Gastrocnemius medialis (tissue), 4 donors: ENCODE data around the gene CALU. TPM values are rescaled to one million over a fixed set of nuclear protein-coding genes. Genes with fewer than 3 reads are reported as not detected.

Experiments used
- ATAC-seq, 2 donors: fragments of 150-250 bp; one replicate each; pipeline ENCODE4 v1.9.1; 2016
- DNase-seq, 2 donors: peaks; one replicate each; pipeline ENCODE4 v3.0.0-alpha.2; 2019
- H3K27ac ChIP-seq, 4 donors: fragments of 200-600 bp; sonication (generic); 1 replicate in 1 of 4; 2 replicates in 3 of 4; pipeline ENCODE4 v1.5.1; 2016 to 2018; ENCODE audit warnings: mild to moderate bottlenecking in 2 of 4, moderate library complexity in 1 of 4
- H3K27me3 ChIP-seq, 3 donors: fragments of 200-600 bp; sonication (generic) in 2 of 3; 1 replicate in 1 of 3; 2 replicates in 2 of 3; pipeline versions ENCODE4 v1.5.1 to v1.6.0; 2016 to 2019; ENCODE audit warnings: mild to moderate bottlenecking in 1 of 3, moderate library complexity in 1 of 3
- H3K36me3 ChIP-seq, 2 donors: fragments of 200-600 bp; sonication (generic) in 1 of 2; one replicate each; pipeline ENCODE4 v1.5.1; 2017 to 2018
- H3K4me1 ChIP-seq, 2 donors: fragments of 200-600 bp; sonication (generic) in 1 of 2; one replicate each; pipeline ENCODE4 v1.5.1; 2016 to 2017; ENCODE audit warnings: mild to moderate bottlenecking in 2 of 2
- H3K4me3 ChIP-seq, 4 donors: fragments of 200-600 bp; sonication (generic) in 3 of 4; 1 replicate in 1 of 4; 2 replicates in 3 of 4; pipeline ENCODE4 v1.5.1; 2016 to 2019; ENCODE audit warnings: mild to moderate bottlenecking in 2 of 4
- H3K9me3 ChIP-seq, 3 donors: fragments of 200-600 bp; sonication (generic) in 2 of 3; 1 replicate in 1 of 3; 2 replicates in 2 of 3; pipeline ENCODE4 v1.5.1; 2016 to 2019
- CTCF ChIP-seq, 5 experiments: fragments of 450-650 bp in 3 of 5; fragments of 200-600 bp in 2 of 5; sonication (generic) in 2 of 5; IDR thresholded peaks in 4 of 5; conservative IDR thresholded peaks in 1 of 5; 1 replicate in 4 of 5; 2 replicates in 1 of 5; pipeline ENCODE4 v1.5.1; 2016 to 2019; ENCODE audit warnings: antibody characterized with exemption in 5 of 5, mild to moderate bottlenecking in 3 of 5, moderate library complexity in 3 of 5
- POLR2A ChIP-seq, 2 donors: fragments of 450-650 bp; IDR thresholded peaks; one replicate each; pipeline ENCODE4 v1.6.1; 2017; ENCODE audit warnings: antibody characterized with exemption in 2 of 2, mild to moderate bottlenecking in 2 of 2, moderate library complexity in 2 of 2
- in situ Hi-C, 4 donors: fragments of 200-750 bp; cut with MboI; loops; one replicate each; pipeline versions ENCODE4 v1.15.0 to v1.8.0; 2017; ENCODE audit warnings: low sequenced_read_pairs in 4 of 4
- intact Hi-C: fragments of 100-400 bp; cut with DNase I; formaldehyde crosslinking; loops from one replicate; pipeline ENCODE4 v1.15.1; 2023; ENCODE audit warnings: low total_unique reads
- total RNA-seq, 4 donors: library from RNA; depleted of rRNA; stranded (reverse); fragments of >200 nt; gene quantifications; one replicate each; pipeline versions ENCODE4 v1.1.0 to v1.2.3, GENCODE V29; 2016

Gene CALU
- total RNA-seq, 4 donors from 2014 or later = 40.1 to 115 (median 90.6) TPM

GRCh38 chr7:128804484-128804883 lies 65.3 kb downstream of the CALU start:
- peaks cover 0 to under 1% of the 10 kb centered on the region in 2 donors for H3K4me1 ChIP-seq
- H3K4me3 ChIP-seq = no peak overlapping the region
- H3K36me3 ChIP-seq = no peaks in the 10 kb centered on the region
- ATAC-seq (no peak), DNase-seq (no peak)
- no peak for TF ChIP-seq POLR2A (IDR thresholded peaks at IDR 0.05)
- TF ChIP-seq CTCF (IDR thresholded peaks at IDR 0.05 in 4 of 5, conservative IDR thresholded peaks at IDR 0.05 in 1 of 5) = no peak
- H3K27ac ChIP-seq = no peak overlapping the region
- no peaks in the 10 kb centered on the region for H3K9me3 ChIP-seq
- in situ Hi-C loops = no loop called here
- H3K27me3 ChIP-seq = no peaks in the 10 kb centered on the region
- intact Hi-C loops = no loop called here

- H3K36me3 ChIP-seq = no peaks in the 10 kb centered on the region
- TF ChIP-seq POLR2A (IDR thresholded peaks at IDR 0.05) (no peak), CTCF (IDR thresholded peaks at IDR 0.05 in 4 of 5, conservative IDR thresholded peaks at IDR 0.05 in 1 of 5) (no peak)
- no peaks in the 10 kb centered on the region for H3K9me3 ChIP-seq
- H3K4me1 ChIP-seq = peaks cover 0 to 6% of the 10 kb centered on the region in 2 donors
- intact Hi-C loops = no loop called here
- DNase-seq = no peak
- no peak for ATAC-seq
- no peaks in the 10 kb centered on the region for H3K27me3 ChIP-seq
- in situ Hi-C loops = no loop called here
- H3K4me3 ChIP-seq = no peak overlapping the region
- no peak overlapping the region for H3K27ac ChIP-seq
Measured at GRCh38 chr7:128805225-128805624, 66.1 kb downstream of the CALU start.

GRCh38 chr7:128807191-128807590 lies 68.0 kb downstream of the CALU start:
- intact Hi-C loops (no loop called here), in situ Hi-C loops (no loop called here)
- Histone ChIP-seq H3K4me1 (peaks cover 18 to 26% of the 10 kb centered on the region in 2 donors), H3K27me3 (no peaks in the 10 kb centered on the region), H3K27ac (no peak overlapping the region), H3K9me3 (no peaks in the 10 kb centered on the region), H3K36me3 (no peaks in the 10 kb centered on the region), H3K4me3 (no peak overlapping the region)
- ATAC-seq = no peak
- DNase-seq = no peak
- TF ChIP-seq POLR2A (IDR thresholded peaks at IDR 0.05) (no peak), CTCF (IDR thresholded peaks at IDR 0.05 in 4 of 5, conservative IDR thresholded peaks at IDR 0.05 in 1 of 5) (no peak)

GRCh38 chr7:128809363-128809762 lies 70.2 kb downstream of the CALU start:
- H3K4me1 ChIP-seq = peaks cover 28 to 38% of the 10 kb centered on the region in 2 donors
- TF ChIP-seq POLR2A (IDR thresholded peaks at IDR 0.05) (no peak), CTCF (IDR thresholded peaks at IDR 0.05 in 4 of 5, conservative IDR thresholded peaks at IDR 0.05 in 1 of 5) (no peak)
- H3K36me3 ChIP-seq = no peaks in the 10 kb centered on the region
- H3K4me3 ChIP-seq = no peak overlapping the region
- in situ Hi-C loops (no loop called here), intact Hi-C loops (no loop called here)
- no peaks in the 10 kb centered on the region for H3K27me3 ChIP-seq
- ATAC-seq = no peak
- H3K9me3 ChIP-seq = no peaks in the 10 kb centered on the region
- no peak for DNase-seq
- no peak overlapping the region for H3K27ac ChIP-seq

- H3K4me3 ChIP-seq = no peak overlapping the region
- ATAC-seq = no peak
- H3K9me3 ChIP-seq = no peaks in the 10 kb centered on the region
- DNase-seq = no peak
- no peaks in the 10 kb centered on the region for H3K36me3 ChIP-seq
- in situ Hi-C loops = no loop called here
- intact Hi-C loops = no loop called here
- no peaks in the 10 kb centered on the region for H3K27me3 ChIP-seq
- TF ChIP-seq POLR2A (IDR thresholded peaks at IDR 0.05) (no peak), CTCF (IDR thresholded peaks at IDR 0.05 in 4 of 5, conservative IDR thresholded peaks at IDR 0.05 in 1 of 5) (no peak)
- H3K27ac ChIP-seq = peak overlapping the region; percentile 18 to 87 (median 72)
- H3K4me1 ChIP-seq = peaks cover 28 to 38% of the 10 kb centered on the region in 2 donors
Measured at GRCh38 chr7:128810473-128810872, 71.3 kb downstream of the CALU start.
